Measurements from ENCODE around the gene PDGFD.

The PDGFD gene

DNA sequence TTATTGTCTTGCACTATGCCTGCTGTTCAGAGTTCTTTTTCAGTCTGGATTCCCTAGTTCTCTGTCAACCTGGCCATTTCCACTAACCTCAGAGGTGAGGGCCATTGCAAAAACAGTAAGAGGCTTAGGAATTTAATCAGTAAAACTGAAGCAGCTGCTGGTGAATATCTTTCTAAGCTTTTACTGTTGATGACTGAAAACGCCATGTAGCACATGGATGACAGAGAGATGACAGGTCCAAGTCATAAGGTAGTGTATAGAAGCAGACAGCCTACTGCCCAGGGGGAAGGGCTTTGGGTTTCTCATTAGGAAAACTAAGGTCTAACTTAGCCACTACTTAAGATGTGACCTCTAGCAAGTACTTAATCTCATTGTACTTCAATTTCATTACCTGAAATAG is 280.1 kb downstream of the PDGFD start:
- no peak for DNase-seq (ENCODE audit: low spot score)

DNA sequence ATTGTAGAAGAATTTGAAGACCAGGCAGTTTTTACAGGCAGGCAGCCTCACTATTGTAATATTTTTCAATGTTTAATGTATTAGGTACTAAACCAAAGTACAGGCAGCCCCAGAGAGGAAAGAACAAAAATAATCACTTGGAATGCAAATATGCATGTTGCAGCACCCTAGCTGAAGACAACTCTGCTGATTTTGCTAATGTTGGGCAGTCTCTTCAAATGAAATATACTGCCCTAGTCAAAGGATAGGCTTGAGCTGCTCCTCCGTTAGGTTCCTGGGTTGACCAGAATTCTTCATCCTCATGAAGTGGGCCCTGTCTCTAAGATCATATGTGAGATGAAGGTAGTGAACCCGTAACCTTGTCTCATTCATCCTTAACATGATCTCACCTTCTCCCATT is 280.7 kb downstream of the PDGFD start:
- DNase-seq (ENCODE audit: low spot score): no peak

DNA sequence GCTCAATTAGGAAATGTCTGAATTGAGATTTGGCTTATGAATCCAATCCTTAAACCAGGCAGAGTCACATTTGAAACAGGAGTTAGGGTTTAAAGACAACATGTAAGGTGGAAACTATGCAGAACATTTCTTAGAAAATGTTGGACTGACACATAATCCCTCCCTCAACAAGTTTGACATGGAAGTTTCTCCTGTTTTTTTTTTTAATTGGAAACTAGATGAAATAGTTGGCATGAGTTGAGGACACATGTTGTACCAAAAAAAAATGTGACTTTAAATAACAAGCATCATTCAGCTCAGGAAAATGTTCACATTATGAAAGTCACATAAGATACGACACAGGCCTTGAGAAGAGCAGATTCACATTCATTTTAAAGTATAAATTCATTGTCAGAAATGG is 282.4 kb downstream of the PDGFD start:
- no peak for DNase-seq (ENCODE audit: low spot score)

DNA sequence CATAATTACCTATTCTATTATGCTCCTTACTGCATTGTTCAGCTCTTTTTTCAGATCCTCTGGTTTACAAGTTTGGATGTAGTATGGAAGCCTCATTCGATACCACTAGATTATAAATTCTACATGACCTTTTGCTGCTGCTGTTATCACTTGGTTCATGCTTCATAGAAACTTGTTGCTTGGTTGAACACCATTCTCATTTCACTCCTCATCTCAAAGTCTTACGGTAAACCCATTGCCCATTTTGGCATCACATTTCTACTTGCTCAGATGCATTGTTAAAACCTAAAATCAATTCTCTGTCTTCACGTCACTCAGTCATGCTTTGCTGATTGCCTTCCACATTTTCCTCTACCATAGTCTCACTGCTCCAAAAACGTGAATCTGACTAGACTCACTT is 283.0 kb downstream of the PDGFD start:
- DNase-seq (ENCODE audit: low spot score): no peak

DNA sequence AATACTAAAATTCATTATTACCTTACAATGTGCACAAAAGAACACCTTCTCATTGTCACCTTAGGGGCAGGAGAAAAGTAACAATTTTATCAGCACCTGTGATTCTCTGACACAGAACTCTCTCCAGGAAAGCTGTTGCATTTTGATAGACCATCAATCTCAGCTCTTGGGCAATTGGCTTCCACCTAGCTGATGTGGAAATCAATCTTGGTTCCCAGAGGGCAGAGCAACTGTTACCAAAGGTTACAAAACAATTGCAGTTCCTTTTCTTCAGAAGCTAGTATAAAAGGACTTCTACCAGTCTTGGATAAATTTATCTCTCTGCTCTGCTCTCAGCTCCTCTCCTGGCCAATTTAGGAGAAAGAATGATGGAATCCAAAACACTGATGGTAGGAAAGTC is 285.3 kb downstream of the PDGFD start:
- DNase-seq (ENCODE audit: low spot score): no peak

DNA sequence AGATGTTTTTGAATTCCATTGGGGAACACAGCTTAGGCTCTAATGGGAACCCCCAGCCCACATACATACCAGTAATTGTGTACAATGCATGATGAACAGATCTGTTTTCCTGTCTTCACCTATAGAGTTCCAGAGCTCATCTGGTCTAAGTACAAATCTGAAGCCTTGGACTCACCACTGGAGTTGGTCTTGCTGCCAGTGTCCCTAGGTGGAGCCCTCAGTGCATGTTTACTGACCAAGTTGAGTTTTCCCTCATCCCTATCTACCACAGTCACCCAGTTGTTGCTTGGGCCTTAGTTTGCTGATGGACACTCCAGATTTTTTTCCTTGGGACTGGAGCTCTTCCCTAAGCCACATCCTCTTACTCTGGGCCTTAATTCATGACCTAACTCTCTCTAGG is 286.7 kb downstream of the PDGFD start:
- no peak for DNase-seq (ENCODE audit: low spot score)

DNA sequence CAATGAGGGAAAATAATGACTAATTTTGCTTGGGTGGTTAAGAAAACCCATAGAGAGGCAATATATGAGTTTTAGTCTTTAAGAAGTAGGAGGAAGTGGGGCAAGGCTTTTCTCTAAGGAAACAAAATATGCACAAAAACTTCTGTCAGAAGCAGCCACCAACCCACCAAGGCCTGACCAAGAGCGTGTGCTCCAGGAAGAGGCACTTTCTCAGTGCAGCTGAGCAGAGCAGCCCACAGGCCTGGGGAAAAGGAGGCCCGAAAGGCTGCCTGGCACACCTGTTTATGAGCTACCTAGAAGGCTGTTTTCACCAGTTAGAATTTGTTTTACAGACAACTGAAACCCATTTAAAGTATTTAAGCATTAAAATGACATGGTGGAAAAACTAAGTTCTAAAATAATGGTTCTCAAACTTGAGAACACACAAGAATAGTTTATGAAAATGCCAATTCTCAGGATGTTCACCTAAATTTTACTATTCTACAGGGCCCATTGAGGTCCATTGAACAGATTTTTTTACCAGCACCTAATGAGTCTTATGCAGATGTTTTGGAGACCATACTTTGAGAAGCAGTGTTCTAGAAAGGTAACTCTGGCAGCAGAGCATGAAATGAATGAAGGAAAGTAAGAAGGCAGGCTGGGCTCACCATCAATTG is 288.0 kb downstream of the PDGFD start:
- DNase-seq (ENCODE audit: low spot score): no peak

DNA sequence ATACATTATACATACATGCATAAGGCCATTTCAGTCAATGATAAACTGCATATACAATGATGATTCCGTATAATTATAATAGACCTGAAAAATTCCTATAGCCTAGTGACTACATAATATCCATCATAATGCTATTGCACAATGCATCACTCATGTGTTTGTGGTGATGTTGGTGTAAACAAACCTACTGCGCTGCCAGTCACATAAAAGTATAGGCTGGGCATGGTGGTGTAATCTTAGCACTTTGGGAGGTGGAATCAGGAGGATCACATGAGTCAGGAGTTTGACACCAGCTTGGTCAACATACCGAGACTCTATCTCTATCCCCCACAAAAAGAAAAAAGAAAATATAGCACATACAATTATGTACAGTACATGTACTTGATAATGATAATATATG is 291.2 kb downstream of the PDGFD start:
- DNase-seq (ENCODE audit: low spot score): no peak

DNA sequence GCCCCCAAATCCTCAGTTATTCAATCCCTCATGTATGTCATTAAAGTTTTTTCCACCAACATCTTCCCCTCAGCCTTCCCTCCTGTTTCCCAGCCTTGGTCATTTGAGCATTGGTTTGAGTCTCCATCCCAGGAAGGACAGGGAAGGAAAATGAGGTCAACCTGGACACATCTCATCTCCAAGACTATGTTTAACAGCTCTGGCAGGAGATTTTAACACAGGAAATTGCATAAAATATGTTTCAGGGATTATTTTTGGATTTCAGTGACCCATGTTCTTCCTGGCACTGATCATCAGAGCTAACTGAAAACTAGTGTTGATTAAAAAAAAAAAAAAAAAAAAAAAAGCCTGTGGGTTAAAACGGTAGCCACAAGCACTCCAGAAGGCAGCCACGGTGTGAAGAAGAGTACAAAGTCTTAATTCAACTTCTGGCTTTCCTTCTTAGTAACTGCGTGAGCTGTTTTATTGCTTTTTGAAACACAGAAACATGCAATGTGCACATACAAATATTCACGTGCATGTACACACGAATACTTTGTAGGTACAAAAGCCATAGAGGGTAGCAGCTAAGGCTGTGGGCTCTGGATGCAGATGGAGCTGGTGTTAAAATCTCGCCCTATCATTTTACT is 291.9 kb downstream of the PDGFD start:
- no peak for DNase-seq (ENCODE audit: low spot score)

DNA sequence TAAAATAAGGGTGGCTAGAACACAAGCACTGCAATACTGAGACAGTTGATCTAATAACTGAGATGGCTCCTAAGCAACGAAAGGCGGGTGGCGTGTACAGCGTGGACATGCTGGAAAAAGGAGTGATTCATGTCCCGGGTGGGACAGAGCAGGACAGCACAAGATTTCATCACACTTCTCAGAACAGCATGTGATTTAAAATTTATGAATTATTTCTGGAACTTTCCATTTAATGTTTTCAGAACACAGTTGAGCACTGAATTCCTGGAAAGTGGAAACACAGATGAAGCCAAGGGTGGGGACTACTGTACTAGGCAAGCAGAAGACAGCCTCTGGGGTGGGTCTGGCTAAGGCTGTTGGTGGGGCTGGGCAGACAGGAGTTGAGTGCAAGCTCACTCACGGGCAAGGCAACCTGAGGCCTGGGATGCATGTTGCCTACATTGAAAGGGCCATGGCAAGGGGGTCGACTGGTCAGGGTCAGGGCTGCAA is 293.1 kb downstream of the PDGFD start:
- DNase-seq (ENCODE audit: low spot score): no peak

DNA sequence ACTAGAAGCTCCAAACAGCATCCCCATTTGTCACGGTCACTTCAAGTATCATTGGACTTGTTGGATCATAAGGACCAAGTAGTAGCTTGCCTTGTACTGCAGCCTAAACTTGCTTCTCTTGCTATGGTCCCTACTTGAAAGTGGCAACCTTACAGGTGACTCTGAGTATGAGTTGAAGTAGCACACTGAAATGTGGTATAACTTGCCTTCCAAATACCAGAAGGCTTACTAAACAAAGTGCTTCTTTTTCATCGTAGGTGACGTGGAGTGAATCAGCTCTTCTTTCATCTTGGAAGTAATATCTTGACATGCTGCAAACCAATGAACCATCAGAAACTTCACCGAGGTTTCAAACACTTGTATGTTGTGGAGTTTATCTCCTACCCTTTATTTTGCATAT is 296.5 kb downstream of the PDGFD start:
- DNase-seq (ENCODE audit: low spot score): no peak

DNA sequence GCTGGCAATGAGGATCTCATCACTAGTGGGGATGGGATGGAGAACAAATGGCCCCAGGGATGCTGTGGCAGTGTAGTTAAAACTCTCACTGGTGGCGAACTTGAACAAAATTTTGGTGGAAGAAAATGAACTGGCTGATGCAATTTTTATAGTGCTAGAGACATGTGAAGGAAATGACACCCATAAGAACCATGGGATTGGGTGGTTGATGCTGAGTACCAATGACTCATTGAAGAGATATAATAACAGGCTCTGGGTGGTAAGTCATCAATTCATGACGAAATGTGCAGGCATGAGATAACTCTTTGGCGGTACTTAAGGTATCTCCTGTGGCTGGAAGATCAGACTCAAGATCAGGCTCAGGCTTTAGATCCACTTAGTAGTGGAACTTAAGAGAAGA is 300.4 kb downstream of the PDGFD start:
- DNase-seq (ENCODE audit: low spot score): no peak

DNA sequence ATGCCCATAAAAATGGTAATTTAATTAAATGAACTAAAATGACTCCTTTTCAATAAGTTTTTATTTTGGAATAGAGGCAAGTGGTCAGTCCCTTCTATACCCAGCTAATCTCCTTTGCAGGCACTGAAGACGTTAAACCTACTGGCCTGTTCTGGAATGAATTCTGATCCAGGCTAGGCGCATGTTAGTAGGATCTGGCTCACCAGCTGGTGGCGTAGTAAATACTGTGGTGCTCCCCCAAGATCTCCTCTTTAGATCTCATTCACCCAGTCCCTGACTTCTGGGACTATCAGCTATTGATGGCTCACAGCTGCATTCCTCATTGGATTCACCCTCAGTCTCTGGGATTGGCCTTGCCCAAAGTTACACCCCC is 301.2 kb downstream of the PDGFD start:
- no peak for DNase-seq (ENCODE audit: low spot score)

DNA sequence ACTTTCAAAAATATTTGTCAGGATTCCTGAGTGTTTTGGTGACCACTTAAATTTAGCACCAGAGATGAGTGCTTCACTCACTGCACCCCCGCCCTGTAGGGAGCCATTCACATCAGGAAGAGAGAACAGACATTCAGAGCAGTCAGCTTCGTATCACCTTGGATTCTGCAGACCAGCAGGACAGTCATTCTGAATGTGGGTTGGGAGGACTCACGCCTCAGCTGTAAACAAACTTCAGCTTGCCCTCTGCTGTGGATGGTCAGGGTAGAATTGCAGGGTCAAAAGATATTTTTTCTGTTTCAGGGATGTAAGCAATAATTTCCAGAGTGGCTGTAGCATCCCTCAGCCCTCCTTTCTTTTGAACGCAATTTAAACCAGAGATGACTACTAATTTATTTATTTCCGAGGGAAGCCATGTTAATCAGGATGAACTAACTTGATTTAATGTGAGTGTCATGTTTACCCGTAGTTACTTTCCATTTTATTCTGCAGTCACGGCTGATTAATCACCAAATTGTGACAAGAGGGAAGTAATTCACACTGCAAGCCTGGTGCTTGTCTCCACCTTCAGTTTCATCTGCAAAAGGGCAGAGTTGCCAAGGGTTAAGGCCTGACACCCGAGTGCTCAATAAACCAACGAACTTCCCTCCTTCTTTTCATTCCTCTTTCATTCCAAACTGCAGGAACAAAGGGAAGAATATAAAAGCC is 301.7 kb downstream of the PDGFD start:
- DNase-seq (ENCODE audit: low spot score): no peak

Data from LoVo (cell line).